PFSK-1 (cell line): Measurements from ENCODE around the gene IRAK1BP1. TPM values are rescaled to one million over a fixed set of nuclear protein-coding genes. Genes with fewer than 3 reads are reported as not detected.
A peak's percentile ranks its signal among the peaks of the same experiment; 100 is the strongest.

Experiments used
- FOXP2 ChIP-seq: optimal IDR thresholded peaks from 2 replicates; pipeline ENCODE3; 2011; ENCODE audit warnings: borderline replicate concordance, control low read depth, inconsistent platforms; ENCODE audit not compliant: insufficient read depth; ENCODE audit errors: extremely low read length, extremely low read depth
- POLR2AphosphoS5 ChIP-seq: IDR thresholded peaks from 2 replicates; pipeline ENCODE4 v1.6.1; 2012; ENCODE audit warnings: low read depth, mild to moderate bottlenecking, control low read depth, low read length, moderate library complexity
- REST ChIP-seq, 2 experiments: IDR thresholded peaks; 2 replicates each; pipeline versions ENCODE4 v1.6.1 to v1.8.0; 2011 to 2012; ENCODE audit warnings: low read depth in 2 of 2, low read length in 2 of 2, control low read depth in 1 of 2, inconsistent platforms in 1 of 2, mild to moderate bottlenecking in 1 of 2, moderate library complexity in 1 of 2; ENCODE audit not compliant: insufficient read depth in 1 of 2
- SIN3A ChIP-seq: IDR thresholded peaks from 2 replicates; pipeline ENCODE4 v1.6.1; 2012; ENCODE audit warnings: mild to moderate bottlenecking, low read length, moderate library complexity, borderline replicate concordance; ENCODE audit not compliant: insufficient read depth
- TAF1 ChIP-seq: IDR thresholded peaks from 2 replicates; pipeline ENCODE4 v1.6.1; 2012; ENCODE audit warnings: low read length, control low read depth, borderline replicate concordance; ENCODE audit not compliant: insufficient read depth
- polyA plus RNA-seq: library from polyadenylated mRNA; unstranded; fragments of >200 nt; gene quantifications from one replicate; pipeline ENCODE4 v1.2.1, GENCODE V29; 2012; ENCODE audit warnings: low read depth, missing spikeins; ENCODE audit not compliant: insufficient read length

Gene IRAK1BP1
- 1.4 TPM for polyA plus RNA-seq

- peak; percentile 52; the same call in 1 of the 2 replicates for TF ChIP-seq POLR2AphosphoS5
- no peak for TF ChIP-seq TAF1
- TF ChIP-seq REST (IDR thresholded peaks at IDR 0.05; ENCODE audit: insufficient read depth in 1 of 2, low read depth in 2 of 2, low read length in 2 of 2), result 0 out of 4 replicates have a peak, but pooled peaks of 1 of the 2 experiments have one; percentile 30
- TF ChIP-seq FOXP2, result peak; percentile 59
- no peak for TF ChIP-seq SIN3A
These were observed at the start of gene IRAK1BP1 for GRCh38 chr6:78867370-78868040. Gene IRAK1BP1, plus strand, starts transcription at chr6:78867551. Its CDS starts 26 bp downstream, at chr6:78867577.

- no peak for TF ChIP-seq SIN3A
- no peak for TF ChIP-seq POLR2AphosphoS5
- TF ChIP-seq FOXP2, result no peak
- no peak for TF ChIP-seq TAF1
- no peak for TF ChIP-seq REST (IDR thresholded peaks at IDR 0.05; ENCODE audit: insufficient read depth in 1 of 2, low read depth in 2 of 2, low read length in 2 of 2)
These were observed 43.3 kb upstream of the IRAK1BP1 start for GRCh38 chr6:78824045-78824444.

GRCh38 chr6:78829407-78829806 lies 37.9 kb upstream of the IRAK1BP1 start:
- no peak for TF ChIP-seq SIN3A
- no peak for TF ChIP-seq REST (IDR thresholded peaks at IDR 0.05; ENCODE audit: insufficient read depth in 1 of 2, low read depth in 2 of 2, low read length in 2 of 2)
- no peak for TF ChIP-seq POLR2AphosphoS5
- no peak for TF ChIP-seq FOXP2
- TF ChIP-seq TAF1, result no peak

- TF ChIP-seq FOXP2, result no peak
- no peak for TF ChIP-seq POLR2AphosphoS5
- no peak for TF ChIP-seq SIN3A
- no peak for TF ChIP-seq TAF1
- no peak for TF ChIP-seq REST (IDR thresholded peaks at IDR 0.05; ENCODE audit: insufficient read depth in 1 of 2, low read depth in 2 of 2, low read length in 2 of 2)
These were observed 36.5 kb upstream of the IRAK1BP1 start for GRCh38 chr6:78830805-78831204.
